Heart right ventricle (tissue), 16 donors: ENCODE data around the gene ARL14EPL. TPM values are rescaled to one million over a fixed set of nuclear protein-coding genes. Genes with fewer than 3 reads are reported as not detected.

ENCODE experiments used
- ATAC-seq, 8 donors: fragments of 200-7000 bp; cut with Tn5 transposase; one replicate each; pipeline ENCODE4 v1.9.1; 2020; ENCODE audit warnings: mild to moderate bottlenecking in 8 of 8, moderate library complexity in 8 of 8, moderate number of reproducible peaks in 1 of 8
- DNase-seq, 2 donors: peaks; one replicate each; pipeline ENCODE4 v3.0.0-alpha.2; 2020
- H3K27ac ChIP-seq, 10 donors: fragments of 200-600 bp; sonication (generic) in 2 of 10; one replicate each; pipeline versions ENCODE4 v1.5.0 to v1.8.0; 2020 to 2022; ENCODE audit warnings: mild to moderate bottlenecking in 3 of 10
- H3K27me3 ChIP-seq, 7 donors: fragments of 200-600 bp; one replicate each; pipeline ENCODE4 v1.8.0; 2021 to 2022; ENCODE audit warnings: mild to moderate bottlenecking in 2 of 7
- H3K36me3 ChIP-seq, 9 donors: fragments of 200-600 bp; sonication (generic) in 1 of 9; one replicate each; pipeline versions ENCODE4 v1.5.0 to v1.8.0; 2020 to 2022; ENCODE audit warnings: mild to moderate bottlenecking in 2 of 9
- H3K4me1 ChIP-seq, 9 donors: fragments of 200-600 bp; sonication (generic) in 1 of 9; one replicate each; pipeline versions ENCODE4 v1.5.0 to v1.8.0; 2020 to 2022; ENCODE audit warnings: mild to moderate bottlenecking in 4 of 9
- H3K4me3 ChIP-seq, 10 donors: fragments of 200-600 bp; sonication (generic) in 2 of 10; one replicate each; pipeline versions ENCODE4 v1.5.0 to v1.8.0; 2020 to 2022; ENCODE audit warnings: mild to moderate bottlenecking in 7 of 10, moderate library complexity in 2 of 10
- H3K9me3 ChIP-seq, 11 donors: fragments of 200-600 bp in 10 of 11; sonication (generic) in 2 of 11; one replicate each; pipeline versions ENCODE4 v1.5.0 to v1.8.0; 2013 to 2022; ENCODE audit warnings: mild to moderate bottlenecking in 2 of 11, control low read depth in 1 of 11, moderate library complexity in 1 of 11
- CTCF ChIP-seq, 9 donors: fragments of 200-600 bp; sonication (generic) in 2 of 9; IDR thresholded peaks; one replicate each; pipeline versions ENCODE4 v1.5.0 to v1.8.0; 2021 to 2022; ENCODE audit warnings: antibody characterized with exemption in 9 of 9, mild to moderate bottlenecking in 5 of 9, moderate library complexity in 1 of 9
- WGBS, 2 donors: extraction: QIAGEN DNeasy Blood & Tissue Kit; methylation state at CpG; one replicate each; pipeline ENCODE4 v1.1.7; 2013; ENCODE audit warnings: inconsistent platforms in 1 of 2; 5-methylcytosine and 5-hydroxymethylcytosine counted together
- intact Hi-C, 10 donors: fragments of 100-400 bp; cut with DNase I; formaldehyde crosslinking; loops; one replicate each; pipeline versions ENCODE4 v1.11.1 to v1.14.2; 2022
- polyA plus RNA-seq, 2 donors: library from polyadenylated mRNA; stranded (reverse); fragments of 200-250 nt; gene quantifications; one replicate each; pipeline ENCODE4 v1.2.3, GENCODE V29; 2013
- total RNA-seq, 10 donors: library from RNA; stranded (reverse); fragmentation: NEBNext Ultra II Directional in 3 of 10; extraction: Animal tissue kit (Norgen Biotek cat#: 25700) in 3 of 10; gene quantifications; one replicate each; pipeline versions ENCODE4 v1.2.1 to v1.2.4, GENCODE V29; 2021 to 2023
- donor health status: Arrhythmogenic right ventricular cardiomyopathy.
- donor health status: ischemic (EF 13 %, LVEDD 7.1; RV severe dilation, severe dysfunction).
- donor health status: healthy with polysubstance abuse.
- donor health status: DM: no; HTN: yes; CAD: no.
- donor health status: DM: no; HTN: no; CAD: no.
- donor health status: ischemic (EF 25% LVEDD 6.9; RV normal size, moderate dysfunction).
- donor health status: ischemic (EF 25% LVEDD 5.7; RV mildly dilated, moderate dysfunction).
- donor health status: healthy.
- donor health status: DM: yes; HTN: yes; CAD: no.
- donor health status: Ischemic cardiomyopathy.
- donor health status: ischemic (EF 35%, LVEDD 5.7; RV mildly dilated, moderate dysfunction).
- donor health status: nonischemic (EF 11% LVEDD 7.7; RV severe dilation, severe dysfunction).
- donor health status: DM: yes; HTN: yes; CAD: no.
- donor health status: PGD.
- donor health status: ischemic (EF 29% LVEDD 5.4; RV normal size, mild dysfunction).
- donor health status: nonischemic (EF 23%, LVEDD 6.1; RV moderate dilation, normal function).

Gene ARL14EPL
- total and polyA plus RNA-seq, 12 donors: not detected

- Histone ChIP-seq H3K27ac (no peak overlapping the region), H3K4me1 (no peaks in the 10 kb centered on the region)
These were observed 39.4 kb upstream of the ARL14EPL start for GRCh38 chr5:115992848-115993350.

DNA sequence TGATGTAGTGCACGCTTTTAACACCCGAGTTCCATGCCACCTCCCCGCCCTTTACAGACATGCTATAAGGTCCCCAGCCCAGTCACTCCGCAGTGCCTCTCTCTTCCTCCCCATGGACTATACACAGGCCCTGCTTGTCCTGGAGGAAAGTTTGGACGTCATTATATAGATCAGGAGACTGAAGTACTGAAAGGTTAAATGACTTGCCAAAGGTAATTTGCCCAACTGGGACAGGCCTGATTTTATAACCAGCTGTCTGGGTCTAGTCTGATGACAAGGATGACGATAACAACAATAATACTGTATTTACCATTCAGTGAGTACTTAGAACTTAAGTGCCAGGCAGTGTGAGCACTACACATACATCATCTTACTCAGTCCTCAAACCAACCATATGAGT lies 36.9 kb upstream of the ARL14EPL start:
- Histone ChIP-seq H3K36me3 (no peaks in the 10 kb centered on the region), H3K27ac (no peak overlapping the region), H3K9me3 (no peaks in the 10 kb centered on the region), H3K4me3 (no peak overlapping the region), H3K27me3 (no peaks in the 10 kb centered on the region), H3K4me1 (no peaks in the 10 kb centered on the region)
- WGBS, 2 donors: 84 to 89% methylated on average over 6 of the region's 6 CpGs
- ATAC-seq (no peak), DNase-seq (no peak)
- TF ChIP-seq CTCF (IDR thresholded peaks at IDR 0.05): no peak
- intact Hi-C loops: no loop called here

More at GRCh38 chr5:115992848-115993350, 39.4 kb upstream of the ARL14EPL start:
- intact Hi-C loops: no loop called here
- DNase-seq (no peak), ATAC-seq (no peak)
- Histone ChIP-seq H3K9me3 (no peaks in the 10 kb centered on the region), H3K27me3 (no peaks in the 10 kb centered on the region), H3K4me3 (no peak overlapping the region), H3K36me3 (no peaks in the 10 kb centered on the region)
- no peak for TF ChIP-seq CTCF (IDR thresholded peaks at IDR 0.05)
- WGBS, 2 donors: 84 to 88% methylated on average over 5 of the region's 5 CpGs

DNA sequence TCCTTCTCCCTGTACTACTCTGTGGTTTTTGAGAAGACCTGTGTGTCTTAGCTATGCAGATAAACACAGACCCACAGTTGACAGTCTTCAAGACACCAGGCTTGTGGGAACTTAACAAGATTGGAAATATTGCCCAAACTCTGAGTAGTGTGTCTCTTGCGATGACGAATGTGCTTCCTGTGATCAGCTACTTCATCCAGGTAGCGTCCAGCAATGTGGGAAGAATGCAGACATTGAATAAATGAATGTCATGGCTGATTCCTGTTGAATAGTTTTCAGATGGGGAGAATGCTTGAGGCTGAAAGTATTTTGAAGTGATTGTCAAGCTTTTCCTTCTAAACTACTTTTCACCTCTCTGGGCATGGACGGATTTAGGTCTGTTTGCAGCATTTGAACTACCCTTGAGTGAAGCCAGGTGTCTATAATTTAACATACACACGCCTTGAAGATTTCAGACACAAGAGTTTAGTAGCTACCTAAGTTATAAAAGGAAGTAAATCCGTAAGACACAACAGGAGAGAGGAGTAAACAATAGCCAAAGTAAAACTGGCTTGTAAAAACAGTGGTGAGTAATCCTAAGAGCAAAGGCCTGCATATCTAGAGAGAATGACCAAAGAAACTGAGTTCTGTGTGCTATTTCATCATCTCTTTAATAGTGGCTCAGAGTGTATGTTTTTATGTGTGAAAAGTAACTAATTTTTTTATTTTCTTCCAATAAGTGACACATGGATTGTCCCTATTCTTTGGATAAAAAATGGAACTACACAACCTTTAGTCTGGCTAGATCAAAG lies 30.0 kb upstream of the ARL14EPL start:
- Histone ChIP-seq H3K4me3 (no peak overlapping the region), H3K27me3 (no peaks in the 10 kb centered on the region), H3K9me3 (no peaks in the 10 kb centered on the region), H3K36me3 (no peaks in the 10 kb centered on the region), H3K27ac (no peak overlapping the region), H3K4me1 (no peaks in the 10 kb centered on the region)
- WGBS, 2 donors: 82 to 84% methylated on average over 6 of the region's 6 CpGs
- intact Hi-C loops: no loop called here
- ATAC-seq: no peak
- DNase-seq: no peak
- TF ChIP-seq CTCF (IDR thresholded peaks at IDR 0.05): no peak

DNA sequence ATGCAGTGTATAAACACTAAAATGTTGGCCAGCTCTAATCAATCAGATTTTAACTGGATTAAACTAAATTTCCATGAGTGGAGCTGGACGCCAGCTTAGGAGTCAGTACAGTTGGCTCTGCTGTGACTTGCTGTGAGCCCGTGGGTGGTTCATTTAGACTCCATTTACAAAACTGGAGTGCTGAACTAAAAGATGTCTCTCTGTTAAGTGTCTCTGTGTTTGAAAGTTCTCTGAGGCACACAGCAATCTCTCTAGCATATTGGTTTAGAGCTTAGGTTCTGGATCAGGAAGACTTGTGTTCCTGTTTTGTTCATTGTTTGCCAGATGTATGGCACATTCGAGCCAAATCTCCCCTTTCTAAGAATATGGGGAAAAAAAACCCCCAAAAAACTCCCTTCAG lies 28.0 kb upstream of the ARL14EPL start:
- no peak overlapping the region for H3K4me3 ChIP-seq
- no peaks in the 10 kb centered on the region for H3K4me1 ChIP-seq
- WGBS, 2 donors: 84 to 90% methylated on average over 3 of the region's 3 CpGs
- no peak overlapping the region for H3K27ac ChIP-seq
- ATAC-seq (no peak), DNase-seq (no peak)
- no peaks in the 10 kb centered on the region for H3K9me3 ChIP-seq
- intact Hi-C loops: no loop called here
- no peak for TF ChIP-seq CTCF (IDR thresholded peaks at IDR 0.05)
- no peaks in the 10 kb centered on the region for H3K36me3 ChIP-seq
- no peaks in the 10 kb centered on the region for H3K27me3 ChIP-seq
